Measurements from ENCODE around the gene LSM10. TPM values are rescaled to one million over a fixed set of nuclear protein-coding genes. Genes with fewer than 3 reads are reported as not detected.
A peak's percentile ranks its signal among the peaks of the same experiment; 100 is the strongest.

The LSM10 gene
- total and polyA plus RNA-seq, 2 of the 4 experiments (the other 2 are of a cell fraction): 11.7 to 78.9 TPM

DNA sequence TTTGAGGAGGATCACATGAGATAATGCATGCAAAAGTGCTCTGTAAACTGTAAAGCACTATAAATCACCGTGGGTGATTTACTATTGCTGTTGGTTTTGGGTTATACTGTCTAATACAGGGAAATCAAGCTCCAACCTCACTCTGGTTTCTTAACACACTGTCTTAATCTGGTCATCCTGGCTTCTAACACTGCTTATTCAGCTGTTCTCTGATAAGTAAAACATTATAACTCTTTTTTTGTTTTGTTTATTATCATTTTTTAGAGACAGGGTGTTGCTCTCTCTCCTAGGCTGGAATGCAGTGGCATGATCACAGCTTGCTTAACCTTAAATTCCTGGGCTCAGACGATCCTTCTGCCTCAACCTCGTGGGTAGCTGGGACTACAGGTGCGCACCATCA lies 21.9 kb upstream of the LSM10 start:
- CTCF ChIA-PET: interaction anchor here (0.5 to 1.7 kb wide), 7 partner anchors 16 to 405 kb away, joined by 3 to 8 read pairs (median 4); partner anchors contain the start of gene OSCP1

More for the DNA sequence above, 21.9 kb upstream of the LSM10 start:
- Histone ChIP-seq H3K4me2 (ENCODE audit: low read depth, low read length) (no peak overlapping the region), H3K23ac (ENCODE audit: low read depth, low read length) (no peak overlapping the region), H4K5ac (ENCODE audit: low read depth, low read length) (no peak overlapping the region), H2BK5ac (ENCODE audit: low read depth, low read length, poor library complexity, severe bottlenecking) (no peak overlapping the region), H4K91ac (ENCODE audit: insufficient read depth, low read depth, low read length) (no peak overlapping the region), H3K9me3 (ENCODE audit: control insufficient read depth, insufficient read depth, low read length) (no peaks in the 10 kb centered on the region), H2BK20ac (ENCODE audit: low read depth, low read length) (0 out of 2 replicates have a peak overlapping the region, but pooled peaks have one; percentile 0), H3K27ac (ENCODE audit: insufficient read depth, low read length) (no peak overlapping the region), H3K4me3 (ENCODE audit: insufficient read depth, low read depth, low read length) (no peak overlapping the region), H2AFZ (replicated peaks; ENCODE audit: low read length, poor library complexity) (no peak overlapping the region), H3K9me1 (ENCODE audit: insufficient read depth, low read length) (no peaks in the 10 kb centered on the region), H3K79me1 (ENCODE audit: low read depth in 1 of 2, low read length in 2 of 2) (no peaks in the 10 kb centered on the region), H3K4ac (ENCODE audit: low read depth, low read length) (no peak overlapping the region), H3K36me3 (ENCODE audit: control insufficient read depth, insufficient read depth, low read length) (peaks cover 3% of the 10 kb centered on the region; the same call in 1 of the 2 replicates), H3K9ac (ENCODE audit: low read depth, low read length) (no peak overlapping the region), H2AK9ac (replicated peaks; ENCODE audit: low read depth, low read length, poor library complexity) (no peak overlapping the region), H4K20me1 (ENCODE audit: insufficient read depth, low read length) (no peaks in the 10 kb centered on the region), H4K8ac (ENCODE audit: low read depth in 2 of 2, low read length in 2 of 2) (no peak overlapping the region), H3K56ac (ENCODE audit: extremely low read depth, insufficient read depth, low read length) (no peak overlapping the region), H2AK5ac (ENCODE audit: low read depth, low read length) (no peak overlapping the region), H3K4me1 (ENCODE audit: control insufficient read depth, insufficient read depth, low read length) (peaks cover 5% of the 10 kb centered on the region), H3K27me3 (ENCODE audit: control insufficient read depth, insufficient read depth, low read length) (no peaks in the 10 kb centered on the region), H3K18ac (ENCODE audit: low read depth, low read length) (no peak overlapping the region), H3K14ac (replicated peaks; ENCODE audit: low read depth, low read length) (no peak overlapping the region), H2BK15ac (ENCODE audit: low read depth, low read length) (no peak overlapping the region), H2BK120ac (ENCODE audit: low read depth, low read length) (no peak overlapping the region)
- ATAC-seq (ENCODE audit: low read depth) (peak; percentile 65), DNase-seq (peak; percentile 66)
- intact Hi-C loops (cut with micrococcal nuclease): no loop called here
- WGBS, 2 experiments (ENCODE audit: extremely low coverage in 2 of 2, insufficient read length in 1 of 2): 50% methylated on average over 2 of the region's 4 CpGs; no CpG with 5 or more reads in 1 of the 2 experiments
- BruUV-seq (replicated peaks): no TSS peak
- no peak for TF ChIP-seq USF2 (IDR thresholded peaks at IDR 0.05; ENCODE audit: low read depth, low read length)
- TF ChIP-seq FOS (IDR thresholded peaks at IDR 0.05; ENCODE audit: low read depth, low read length): no peak
- TF ChIP-seq MAFK (IDR thresholded peaks at IDR 0.05; ENCODE audit: low read depth, low read length): peak; percentile 31; the same call in 1 of the 2 replicates
- TF ChIP-seq NFE2L2 (IDR thresholded peaks at IDR 0.05; ENCODE audit: low read depth, low read length): no peak
- in situ Hi-C loops (cut with MboI; ENCODE audit: low sequenced_read_pairs): loop anchor here (25.0 kb wide), 1 partner anchor 307 kb away; no protein-coding TSS in a partner anchor
- POLR2A ChIA-PET (ENCODE audit: unreplicated experiment): interaction anchor here (0.8 to 1.4 kb wide), 2 partner anchors 32 to 269 kb away, joined by 3 to 4 read pairs; no protein-coding TSS in a partner anchor
- dilution Hi-C loops (cut with HindIII; ENCODE audit: low sequenced_read_pairs, unreplicated experiment): no loop called here
